Measurements from ENCODE around the gene ASPSCR1.
"Not testable (repeated sequence)": the region's sequence is repeated elsewhere in the genome, so short reads cannot be mapped to it uniquely, and the experiment has no call there.

The ASPSCR1 gene

GRCh38 chr17:82024859-82025258 is 47.4 kb downstream of the ASPSCR1 start:
- no peak for DNase-seq

- DNase-seq: no peak
Observed at GRCh38 chr17:82025401-82026107, 48.1 kb downstream of the ASPSCR1 start.

GRCh38 chr17:82028246-82028645 is 50.8 kb downstream of the ASPSCR1 start:
- no peak for DNase-seq

- no peak for DNase-seq
Observed at GRCh38 chr17:82028966-82029365, 51.5 kb downstream of the ASPSCR1 start.

- peak in 2 of 14 donors; percentile 40 to 86 for DNase-seq
Observed at GRCh38 chr17:82029391-82029790, 52.0 kb downstream of the ASPSCR1 start.

GRCh38 chr17:82029990-82030469 is 52.6 kb downstream of the ASPSCR1 start:
- DNase-seq: peak in 1 of 14 donors; percentile 69

GRCh38 chr17:82030470-82031302 is 53.3 kb downstream of the ASPSCR1 start:
- peak in 13 of 14 donors; percentile 35 to 83 (median 63) for DNase-seq

- peak in 1 of 14 donors; percentile 13 for DNase-seq
Observed at GRCh38 chr17:82031303-82031884, 54.0 kb downstream of the ASPSCR1 start, which contains the start of gene RAC3. Gene RAC3, plus strand, starts transcription at chr17:82031678. Its CDS starts 84 bp downstream, at chr17:82031762.

- DNase-seq: no peak
Observed at GRCh38 chr17:82031885-82032627, 54.6 kb downstream of the ASPSCR1 start.

GRCh38 chr17:82033359-82034085 is 56.1 kb downstream of the ASPSCR1 start:
- no peak for DNase-seq

- DNase-seq: no peak
Observed at GRCh38 chr17:82034371-82035011, 57.1 kb downstream of the ASPSCR1 start.

- DNase-seq: no peak
Observed at GRCh38 chr17:82035488-82035887, 58.1 kb downstream of the ASPSCR1 start.

GRCh38 chr17:82035956-82036633 is 58.7 kb downstream of the ASPSCR1 start:
- DNase-seq: no peak

GRCh38 chr17:82036634-82037091 is 59.2 kb downstream of the ASPSCR1 start:
- peak in 1 of 14 donors; percentile 29 for DNase-seq

GRCh38 chr17:82037092-82037888 is 59.9 kb downstream of the ASPSCR1 start, which contains the start of gene DCXR:
Gene DCXR, minus strand, starts transcription at chr17:82037697. Its CDS starts 15 bp downstream, at chr17:82037682.
- peak; percentile 52 to 97 (median 94) for DNase-seq

GRCh38 chr17:82037889-82038195 is 60.4 kb downstream of the ASPSCR1 start:
- DNase-seq: no peak

- not testable (repeated sequence) for DNase-seq
Observed at GRCh38 chr17:82038796-82039409, 61.5 kb downstream of the ASPSCR1 start.

- no peak for DNase-seq
Observed at GRCh38 chr17:82039695-82040299, 62.4 kb downstream of the ASPSCR1 start.

All from C1 segment of cervical spinal cord (tissue), 14 donors.